Small intestine (tissue), 7 donors: ENCODE data around the gene HSF5. TPM values are rescaled to one million over a fixed set of nuclear protein-coding genes. Genes with fewer than 3 reads are reported as not detected.
A peak's percentile ranks its signal among the peaks of the same experiment; 100 is the strongest.

ENCODE experiments used
- DNase-seq, 2 donors: peaks; one replicate each; pipeline versions ENCODE4 v3.0.0 to v3.0.0-alpha.2; 2013
- FAIRE-seq: peaks from 2 replicates; lab custom pipeline; 2012; peaks lifted over from hg19 to GRCh38; lab: Jason Lieb, UNC
- H3K27ac ChIP-seq, 3 donors: one replicate each; pipeline ENCODE4 v1.5.1; 2013; ENCODE audit warnings: low read length in 2 of 3, mild to moderate bottlenecking in 2 of 3, control low read depth in 1 of 3, inconsistent platforms in 1 of 3, low read depth in 1 of 3, moderate library complexity in 1 of 3
- H3K27me3 ChIP-seq, 3 donors: one replicate each; pipeline ENCODE4 v1.6.1; 2013; ENCODE audit warnings: low read length in 3 of 3, inconsistent platforms in 1 of 3; ENCODE audit not compliant: control insufficient read depth in 3 of 3, insufficient read depth in 3 of 3
- H3K36me3 ChIP-seq, 3 donors: one replicate each; pipeline ENCODE4 v1.6.1; 2013; ENCODE audit warnings: low read length in 3 of 3, inconsistent platforms in 1 of 3, low read depth in 1 of 3, mild to moderate bottlenecking in 1 of 3, moderate library complexity in 1 of 3; ENCODE audit not compliant: control insufficient read depth in 3 of 3, insufficient read depth in 2 of 3
- H3K4me1 ChIP-seq, 3 donors: one replicate each; pipeline ENCODE4 v1.6.1; 2013; ENCODE audit warnings: low read length in 2 of 3, inconsistent platforms in 1 of 3, low read depth in 1 of 3, mild to moderate bottlenecking in 1 of 3, moderate library complexity in 1 of 3; ENCODE audit not compliant: control insufficient read depth in 3 of 3, insufficient read depth in 2 of 3
- H3K4me3 ChIP-seq, 3 donors: one replicate each; pipeline ENCODE4 v1.5.1; 2013; ENCODE audit warnings: low read length in 3 of 3, control low read depth in 1 of 3, inconsistent platforms in 1 of 3, low read depth in 1 of 3, mild to moderate bottlenecking in 1 of 3, moderate library complexity in 1 of 3
- H3K9me3 ChIP-seq, 2 donors: one replicate each; pipeline ENCODE4 v1.6.1; 2013; ENCODE audit warnings: low read depth in 1 of 2, low read length in 1 of 2; ENCODE audit not compliant: control insufficient read depth in 2 of 2, insufficient read depth in 1 of 2
- WGBS, 3 donors: extraction: QIAGEN DNeasy Blood & Tissue Kit; methylation state at CpG; one replicate each; pipeline ENCODE4 v1.1.7; 2013; 5-methylcytosine and 5-hydroxymethylcytosine counted together
- polyA plus RNA-seq, 4 donors: library from polyadenylated mRNA; stranded (reverse) in 3 of 4; unstranded in 1 of 4; fragments of 200-250 nt in 3 of 4; fragments of 120-200 nt in 1 of 4; gene quantifications; one replicate each; pipeline versions ENCODE4 v1.2.1 to v1.2.3, GENCODE V29; 2013
- donor health status: healthy with polysubstance abuse.
- donor health status: control.
- donor health status: control.
- donor health status: Bipolar disorder and iron deficiency.
- donor health status: healthy.

HSF5 gene
- polyA plus RNA-seq, 4 donors = 0.01 to 0.03 TPM; not detected in 2

DNA sequence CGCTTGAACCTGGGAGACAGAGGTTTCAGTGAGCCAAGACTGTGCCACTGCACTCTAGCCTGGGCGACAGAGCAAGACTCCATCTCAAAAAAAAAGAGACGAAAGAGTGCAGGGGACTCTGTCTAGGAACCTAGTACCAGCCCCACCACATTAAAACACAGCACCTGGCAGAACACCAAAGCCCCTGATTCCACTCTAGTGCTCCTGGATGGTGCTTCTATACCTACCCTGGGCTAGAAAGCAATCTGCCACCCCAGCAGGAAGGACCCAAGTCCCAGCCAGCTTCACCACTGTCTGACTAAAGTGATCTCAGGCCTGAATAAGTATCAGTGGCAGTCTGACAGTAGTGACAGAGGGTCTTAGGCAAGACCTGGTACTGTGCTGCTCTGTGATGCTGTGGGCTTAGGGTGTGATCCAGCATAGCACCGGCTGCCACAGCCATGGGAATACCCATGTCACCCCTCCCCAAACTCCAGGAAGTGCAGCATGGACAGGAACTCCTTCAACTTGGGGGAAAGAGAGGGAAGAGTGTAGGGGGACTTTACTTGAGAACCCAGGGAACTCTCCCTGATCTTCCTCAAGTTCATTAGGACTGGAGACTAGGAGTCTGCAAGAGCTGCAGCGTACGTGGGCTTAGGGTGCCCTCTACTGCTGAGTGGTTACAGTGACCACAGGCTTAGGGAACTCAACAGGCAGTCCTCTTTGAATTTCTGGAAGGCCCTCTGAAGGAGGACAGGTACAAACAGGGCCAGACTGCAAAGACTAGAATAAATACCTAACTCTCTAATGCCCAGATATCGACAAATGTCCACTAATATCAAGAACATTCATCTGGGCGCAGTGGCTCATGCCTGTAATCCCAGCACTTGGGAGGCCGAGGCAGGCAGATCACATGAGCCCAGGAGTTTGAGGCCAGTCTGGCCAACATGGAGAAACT, 40.9 kb downstream of the HSF5 start:
- no peak overlapping the region for H3K4me3 ChIP-seq
- FAIRE-seq (no peak), DNase-seq (peak; percentile 81 to 82)
- H3K36me3 ChIP-seq = no peaks in the 10 kb centered on the region
- 71 to 81% (median 71%) methylated on average over 9 of the region's 9 CpGs for WGBS, 3 donors
- no peaks in the 10 kb centered on the region for H3K27me3 ChIP-seq
- no peaks in the 10 kb centered on the region for H3K4me1 ChIP-seq
- H3K9me3 ChIP-seq = peaks cover 0 to 5% of the 10 kb centered on the region in 2 donors
- H3K27ac ChIP-seq = no peak overlapping the region

DNA sequence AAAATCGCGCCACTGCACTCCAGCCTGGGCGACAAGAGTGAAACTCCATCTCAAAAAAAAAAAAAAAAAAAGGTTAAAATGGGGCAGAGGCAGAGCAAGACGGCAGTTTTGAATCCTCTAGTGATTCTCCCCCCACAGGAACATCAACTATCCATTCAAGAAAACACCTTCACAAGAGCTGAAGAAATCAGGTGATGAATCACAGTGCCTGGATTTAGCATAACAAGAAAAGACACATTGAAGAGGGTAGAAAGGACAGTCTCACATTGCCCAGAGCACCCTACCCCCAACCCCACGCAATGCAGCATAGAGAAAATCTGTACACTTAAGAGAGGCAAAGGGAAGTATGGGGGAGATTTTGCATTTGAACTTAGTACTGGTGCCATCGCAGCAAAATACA, 42.1 kb downstream of the HSF5 start:
- Histone ChIP-seq H3K9me3 (peaks cover 0 to 5% of the 10 kb centered on the region in 2 donors), H3K27me3 (no peaks in the 10 kb centered on the region), H3K36me3 (no peaks in the 10 kb centered on the region), H3K4me1 (no peaks in the 10 kb centered on the region), H3K27ac (no peak overlapping the region), H3K4me3 (no peak overlapping the region)
- DNase-seq (no peak), FAIRE-seq (no peak)
- 85 to 91% (median 87%) methylated on average over 6 of the region's 6 CpGs for WGBS, 3 donors

DNA sequence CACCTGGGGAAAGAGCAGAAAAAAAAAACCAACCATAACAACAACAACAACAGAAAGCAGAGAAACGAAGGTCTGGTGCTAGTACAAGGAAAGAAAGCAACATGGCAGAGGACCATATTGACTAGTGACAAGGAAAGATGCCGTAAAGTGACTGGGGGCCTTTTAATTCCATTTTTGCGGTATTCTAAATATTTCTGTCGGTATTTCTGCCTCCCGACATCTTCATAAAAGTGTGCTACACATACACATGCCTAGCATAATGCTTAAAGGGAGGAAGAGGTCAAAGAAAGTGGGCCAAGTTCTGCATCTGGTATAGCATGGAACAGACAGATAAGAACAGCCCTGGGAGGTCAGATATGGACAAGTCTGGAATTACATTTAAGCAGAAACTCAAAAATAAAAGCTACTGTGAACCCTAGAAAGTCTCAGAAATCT, 51.4 kb downstream of the HSF5 start:
- WGBS, 3 donors = 77 to 83% (median 81%) methylated on average over 5 of the region's 5 CpGs
- no peaks in the 10 kb centered on the region for H3K9me3 ChIP-seq
- H3K4me1 ChIP-seq = no peaks in the 10 kb centered on the region
- no peak overlapping the region for H3K4me3 ChIP-seq
- H3K36me3 ChIP-seq = no peaks in the 10 kb centered on the region
- DNase-seq = no peak
- no peak overlapping the region for H3K27ac ChIP-seq
- H3K27me3 ChIP-seq = no peaks in the 10 kb centered on the region
- no peak for FAIRE-seq

DNA sequence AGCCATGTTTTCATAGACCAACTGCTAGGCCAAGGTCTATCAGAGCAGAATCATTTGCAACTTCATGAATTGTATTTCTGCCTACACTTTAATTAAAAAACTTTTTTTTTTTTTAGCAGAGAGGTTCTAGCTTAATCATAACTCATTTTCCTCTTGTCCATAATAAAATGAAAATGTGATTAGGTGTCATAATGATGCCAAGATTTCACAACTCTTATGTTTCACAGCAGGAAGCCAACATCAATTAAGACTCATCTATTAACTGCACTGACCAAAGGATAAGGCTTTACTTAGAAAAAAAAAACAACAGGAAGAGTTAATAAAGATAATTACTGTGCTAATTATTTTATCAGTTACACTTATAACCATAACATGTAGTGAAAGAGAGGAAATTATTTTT, 52.0 kb downstream of the HSF5 start:
- Histone ChIP-seq H3K36me3 (no peaks in the 10 kb centered on the region), H3K4me3 (no peak overlapping the region), H3K27me3 (no peaks in the 10 kb centered on the region), H3K9me3 (no peaks in the 10 kb centered on the region), H3K27ac (no peak overlapping the region), H3K4me1 (no peaks in the 10 kb centered on the region)
- DNase-seq (no peak), FAIRE-seq (no peak)

DNA sequence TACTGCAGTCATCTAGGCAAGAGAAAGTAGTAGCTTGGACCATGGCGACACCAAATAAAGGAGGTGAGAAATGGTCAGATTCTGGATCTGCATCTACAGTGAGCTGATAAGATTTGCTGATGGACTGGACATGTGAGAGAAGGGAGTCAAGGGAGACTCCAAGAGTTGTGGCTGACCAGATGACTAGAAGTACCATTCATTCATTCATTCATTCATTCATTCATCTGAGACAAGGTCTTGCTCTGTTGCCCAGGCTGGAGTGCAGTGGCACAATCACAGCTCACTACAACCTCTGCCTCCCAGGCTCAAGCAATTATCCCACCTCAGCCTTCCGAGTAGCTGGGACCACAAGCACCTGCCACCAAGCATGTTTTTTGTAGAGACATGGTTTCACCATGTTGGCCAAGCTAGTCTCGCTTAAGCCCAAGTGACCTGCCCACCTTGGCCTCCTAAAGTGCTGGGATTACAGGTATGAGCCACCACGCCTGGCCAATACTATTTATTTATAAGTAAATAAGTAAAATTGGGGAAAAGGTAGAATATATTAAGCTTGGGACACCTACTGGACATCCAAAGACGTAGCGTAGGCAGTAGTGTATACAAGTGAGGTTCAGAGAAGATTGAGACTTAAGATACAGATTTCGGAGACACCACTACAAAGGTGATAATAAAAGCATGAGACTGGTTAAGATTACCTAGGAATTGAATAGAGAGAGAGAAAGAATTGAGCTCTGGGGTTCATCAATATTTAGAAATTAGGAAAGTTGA, 55.2 kb downstream of the HSF5 start:
- no peaks in the 10 kb centered on the region for H3K27me3 ChIP-seq
- 79 to 86% (median 82%) methylated on average over 7 of the region's 7 CpGs for whole genome bisulfite sequencing, 3 donors
- FAIRE-seq = no peak

DNA sequence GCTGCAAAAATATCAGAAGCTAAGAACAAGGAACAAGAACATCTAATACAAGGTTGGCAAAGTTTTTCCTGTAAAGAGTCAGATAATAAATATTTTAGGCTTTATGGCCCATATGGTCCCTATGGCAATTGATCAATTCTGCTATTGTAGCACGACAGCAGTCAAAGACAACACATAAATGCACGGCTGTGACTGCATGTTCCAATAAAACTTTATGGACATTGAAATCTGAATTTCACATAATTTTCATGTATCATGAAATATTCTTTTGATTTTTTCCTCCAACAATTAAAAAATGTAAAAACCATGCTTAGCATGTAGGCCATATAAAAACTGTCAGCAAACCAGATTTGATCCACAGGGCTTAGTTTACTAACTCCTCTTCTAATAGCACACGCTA, 60.4 kb downstream of the HSF5 start:
- 90 to 96% (median 92%) methylated on average over 3 of the region's 3 CpGs for WGBS, 3 donors
- FAIRE-seq = no peak

More for the DNA sequence above, 55.2 kb downstream of the HSF5 start:
- DNase-seq = no peak
- Histone ChIP-seq H3K36me3 (no peaks in the 10 kb centered on the region), H3K4me3 (no peak overlapping the region), H3K9me3 (no peaks in the 10 kb centered on the region), H3K4me1 (no peaks in the 10 kb centered on the region), H3K27ac (no peak overlapping the region)

DNA sequence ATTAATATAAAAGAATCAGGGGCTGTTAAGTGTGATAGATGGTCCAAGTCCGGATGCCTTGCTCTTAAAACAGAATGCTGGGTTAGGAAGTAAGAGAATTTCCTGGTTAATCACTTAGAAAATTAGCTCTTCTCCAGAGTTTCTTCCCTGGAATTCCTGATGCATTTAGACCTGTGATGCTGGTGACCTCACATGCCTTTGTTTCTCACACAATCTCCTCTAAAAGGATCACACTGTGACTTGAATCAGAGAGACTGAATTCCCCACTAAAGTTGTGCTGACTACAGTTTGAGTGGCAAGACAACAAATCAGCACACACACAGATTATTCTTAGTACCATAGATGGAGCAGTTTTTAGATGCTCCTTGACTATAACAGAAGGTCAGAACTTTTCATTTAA, 66.5 kb downstream of the HSF5 start:
- no peaks in the 10 kb centered on the region for H3K36me3 ChIP-seq
- no peak for FAIRE-seq
- no peaks in the 10 kb centered on the region for H3K27me3 ChIP-seq
- H3K27ac ChIP-seq = no peak overlapping the region
- H3K4me1 ChIP-seq = peaks cover 0 to 2% (median 0%) of the 10 kb centered on the region in 3 donors
- DNase-seq = no peak
- no peaks in the 10 kb centered on the region for H3K9me3 ChIP-seq
- H3K4me3 ChIP-seq = no peak overlapping the region
- 57 to 89% (median 82%) methylated on average over 1 of the region's 1 CpG for WGBS, 3 donors

More for the DNA sequence above, 60.4 kb downstream of the HSF5 start:
- no peaks in the 10 kb centered on the region for H3K4me1 ChIP-seq
- no peaks in the 10 kb centered on the region for H3K9me3 ChIP-seq
- no peak overlapping the region for H3K27ac ChIP-seq
- H3K27me3 ChIP-seq = no peaks in the 10 kb centered on the region
- H3K36me3 ChIP-seq = no peaks in the 10 kb centered on the region
- H3K4me3 ChIP-seq = no peak overlapping the region
- no peak for DNase-seq

DNA sequence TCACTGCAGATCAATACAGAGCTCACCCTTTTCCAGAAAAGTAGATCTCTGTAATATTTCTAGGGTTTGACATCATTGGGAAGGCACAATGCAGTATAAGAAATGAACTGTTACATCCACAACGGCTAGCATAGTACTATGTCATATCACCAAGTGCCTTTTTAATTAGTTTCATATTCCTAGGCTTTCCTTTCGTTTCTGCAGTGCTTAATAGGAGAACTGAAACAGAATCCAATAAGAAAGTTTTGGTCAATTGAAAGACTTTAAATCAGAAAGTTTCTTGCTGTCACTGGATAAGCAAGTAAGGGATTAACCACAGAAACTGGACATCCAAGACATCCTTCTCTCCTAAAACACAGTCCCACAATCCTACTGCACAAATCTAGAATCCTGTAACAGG, 67.4 kb downstream of the HSF5 start:
- peaks cover 0 to 2% (median 0%) of the 10 kb centered on the region in 3 donors for H3K4me1 ChIP-seq
- no peak overlapping the region for H3K4me3 ChIP-seq
- H3K27me3 ChIP-seq = no peaks in the 10 kb centered on the region
- no peaks in the 10 kb centered on the region for H3K36me3 ChIP-seq
- H3K27ac ChIP-seq = no peak overlapping the region
- WGBS, 3 donors = 13 to 44% (median 18%) methylated on average over 2 of the region's 2 CpGs
- H3K9me3 ChIP-seq = no peaks in the 10 kb centered on the region
- DNase-seq = no peak
- no peak for FAIRE-seq
